Ascending aorta (tissue), 2 donors: Measurements from ENCODE around the gene CAMK2N2. TPM values are rescaled to one million over a fixed set of nuclear protein-coding genes. Genes with fewer than 3 reads are reported as not detected.

Experiments used
- DNase-seq, 2 donors: peaks; one replicate each; pipeline ENCODE4 v3.0.0-alpha.2; 2019; ENCODE audit warnings: low spot score in 2 of 2
- H3K27ac ChIP-seq, 2 donors: fragments of 200-600 bp; sonication (generic); one replicate each; pipeline ENCODE4 v1.5.1; 2016 to 2017; ENCODE audit warnings: mild to moderate bottlenecking in 1 of 2
- H3K27me3 ChIP-seq: fragments of 200-600 bp; sonication (generic); one replicate; pipeline ENCODE4 v1.5.1; 2017
- H3K36me3 ChIP-seq, 2 donors: fragments of 200-600 bp; sonication (generic); one replicate each; pipeline ENCODE4 v1.5.1; 2016
- H3K4me1 ChIP-seq, 2 donors: fragments of 200-600 bp; sonication (generic); one replicate each; pipeline ENCODE4 v1.5.1; 2016 to 2017; ENCODE audit warnings: mild to moderate bottlenecking in 1 of 2
- H3K4me3 ChIP-seq, 2 donors: fragments of 200-600 bp; sonication (generic); one replicate each; pipeline ENCODE4 v1.5.1; 2016 to 2017; ENCODE audit warnings: mild to moderate bottlenecking in 1 of 2
- H3K9me3 ChIP-seq, 2 donors: fragments of 200-600 bp; sonication (generic); one replicate each; pipeline ENCODE4 v1.5.1; 2016
- intact Hi-C: fragments of 100-400 bp; cut with DNase I; formaldehyde crosslinking; loops from one replicate; pipeline ENCODE4 v1.15.1; 2023
- total RNA-seq: library from RNA; depleted of rRNA; stranded (reverse); fragments of >200 nt; gene quantifications from one replicate; pipeline ENCODE4 v1.1.0, GENCODE V29; 2016
- TF ChIP-seq, protein P1 (sequence below), 3 experiments: fragments of 200-600 bp in 2 of 3; fragments of 450-650 bp in 1 of 3; sonication (generic) in 2 of 3; IDR thresholded peaks; one replicate each; pipeline ENCODE4 v1.5.1; 2016 to 2019; ENCODE audit warnings: antibody characterized with exemption in 3 of 3, mild to moderate bottlenecking in 1 of 3, moderate library complexity in 1 of 3

CAMK2N2 gene
- total RNA-seq: not detected

DNA sequence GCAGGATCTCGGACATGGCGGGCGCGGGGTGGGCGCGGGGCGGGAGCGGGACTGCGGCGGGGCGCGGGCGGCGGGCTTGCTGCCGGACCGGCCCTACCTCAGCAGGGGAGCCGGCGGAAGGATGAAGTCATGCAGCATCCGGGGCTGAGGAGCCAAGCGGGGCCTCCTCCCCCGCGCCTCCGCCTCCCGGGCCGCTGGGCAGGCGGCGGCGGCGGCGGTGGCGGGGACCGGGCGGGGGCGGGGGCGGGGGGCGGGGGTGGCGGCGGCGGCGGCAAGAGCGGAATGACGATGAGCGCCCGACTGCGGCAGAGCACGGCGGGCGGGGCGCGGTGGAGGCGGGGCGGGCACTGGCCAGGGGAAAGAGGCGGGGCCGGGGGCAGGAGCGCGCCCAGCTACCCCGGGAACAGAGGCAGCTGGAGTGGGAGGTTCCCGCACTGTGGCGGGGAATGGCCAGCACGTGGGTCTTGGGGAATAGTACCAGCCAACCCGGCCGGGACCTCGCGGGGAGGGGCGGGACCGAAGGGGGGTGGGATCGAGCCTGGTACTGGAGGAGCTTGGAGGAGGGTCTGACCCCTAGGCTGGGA lies at the start of gene CAMK2N2:
CAMK2N2 (minus strand) TSS at position 284 of the 584 bp plus-strand sequence; CDS start at position 16, 268 bp downstream.
- Histone ChIP-seq H3K4me3 (peak within 1 kb of the TSS; percentile 54 to 72), H3K27ac (no peak within 1 kb of the TSS), H3K4me1 (peaks cover 14 to 21% of the 10 kb centered on the region in 2 donors), H3K36me3 (no peaks in the 10 kb centered on the region), H3K9me3 (no peaks in the 10 kb centered on the region), H3K27me3 (peaks cover 26% of the 10 kb centered on the region)
- DNase-seq: no peak
- intact Hi-C loops: no loop called here
- TF ChIP-seq, protein P1, sequence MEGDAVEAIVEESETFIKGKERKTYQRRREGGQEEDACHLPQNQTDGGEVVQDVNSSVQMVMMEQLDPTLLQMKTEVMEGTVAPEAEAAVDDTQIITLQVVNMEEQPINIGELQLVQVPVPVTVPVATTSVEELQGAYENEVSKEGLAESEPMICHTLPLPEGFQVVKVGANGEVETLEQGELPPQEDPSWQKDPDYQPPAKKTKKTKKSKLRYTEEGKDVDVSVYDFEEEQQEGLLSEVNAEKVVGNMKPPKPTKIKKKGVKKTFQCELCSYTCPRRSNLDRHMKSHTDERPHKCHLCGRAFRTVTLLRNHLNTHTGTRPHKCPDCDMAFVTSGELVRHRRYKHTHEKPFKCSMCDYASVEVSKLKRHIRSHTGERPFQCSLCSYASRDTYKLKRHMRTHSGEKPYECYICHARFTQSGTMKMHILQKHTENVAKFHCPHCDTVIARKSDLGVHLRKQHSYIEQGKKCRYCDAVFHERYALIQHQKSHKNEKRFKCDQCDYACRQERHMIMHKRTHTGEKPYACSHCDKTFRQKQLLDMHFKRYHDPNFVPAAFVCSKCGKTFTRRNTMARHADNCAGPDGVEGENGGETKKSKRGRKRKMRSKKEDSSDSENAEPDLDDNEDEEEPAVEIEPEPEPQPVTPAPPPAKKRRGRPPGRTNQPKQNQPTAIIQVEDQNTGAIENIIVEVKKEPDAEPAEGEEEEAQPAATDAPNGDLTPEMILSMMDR (IDR thresholded peaks at IDR 0.05): no peak

DNA sequence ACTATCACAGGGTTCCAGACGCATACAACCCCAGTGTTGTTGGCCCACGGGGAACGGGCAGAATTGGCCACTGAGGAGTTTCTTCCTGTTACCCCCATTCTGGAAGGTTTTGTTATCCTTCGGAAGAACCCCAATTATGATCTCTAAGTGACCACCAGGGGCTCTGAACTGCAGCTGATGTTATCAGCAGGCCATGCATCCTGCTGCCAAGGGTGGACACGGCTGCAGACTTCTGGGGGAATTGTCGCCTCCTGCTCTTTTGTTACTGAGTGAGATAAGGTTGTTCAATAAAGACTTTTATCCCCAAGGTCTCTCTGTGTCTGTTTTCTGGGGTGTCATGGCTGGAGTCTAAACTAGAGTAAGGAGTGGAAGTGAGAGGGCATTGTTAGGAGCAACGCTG lies 47.4 kb upstream of the CAMK2N2 start:
- peaks cover 0 to under 1% of the 10 kb centered on the region in 2 donors for H3K4me1 ChIP-seq
- H3K9me3 ChIP-seq: no peaks in the 10 kb centered on the region
- H3K4me3 ChIP-seq: no peak overlapping the region
- TF ChIP-seq, protein P1 (IDR thresholded peaks at IDR 0.05): no peak
- DNase-seq: no peak
- H3K36me3 ChIP-seq: peaks cover 53 to 55% of the 10 kb centered on the region in 2 donors
- H3K27ac ChIP-seq: no peak overlapping the region
- H3K27me3 ChIP-seq: no peaks in the 10 kb centered on the region
- intact Hi-C loops: no loop called here

DNA sequence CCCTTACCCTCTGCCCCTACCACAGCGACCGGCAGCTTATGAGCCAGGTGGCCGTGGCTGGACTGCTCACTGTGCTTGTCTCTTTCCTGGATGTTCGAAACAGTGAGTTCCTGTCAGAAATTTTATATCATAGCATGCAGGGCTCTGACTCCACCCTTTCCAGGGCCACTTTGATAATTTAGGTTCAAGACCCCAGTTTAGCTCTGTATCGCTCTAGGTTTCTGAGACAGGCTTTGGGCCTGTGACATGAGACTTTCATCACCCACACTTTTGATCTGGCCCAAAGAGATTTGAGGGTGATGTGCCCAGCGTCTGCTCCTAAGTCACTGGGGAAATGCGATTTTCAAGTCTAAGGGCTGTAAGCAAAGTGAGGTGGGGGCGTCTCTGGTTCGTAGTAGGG lies 46.6 kb upstream of the CAMK2N2 start:
- TF ChIP-seq, protein P1 (IDR thresholded peaks at IDR 0.05): no peak

DNA sequence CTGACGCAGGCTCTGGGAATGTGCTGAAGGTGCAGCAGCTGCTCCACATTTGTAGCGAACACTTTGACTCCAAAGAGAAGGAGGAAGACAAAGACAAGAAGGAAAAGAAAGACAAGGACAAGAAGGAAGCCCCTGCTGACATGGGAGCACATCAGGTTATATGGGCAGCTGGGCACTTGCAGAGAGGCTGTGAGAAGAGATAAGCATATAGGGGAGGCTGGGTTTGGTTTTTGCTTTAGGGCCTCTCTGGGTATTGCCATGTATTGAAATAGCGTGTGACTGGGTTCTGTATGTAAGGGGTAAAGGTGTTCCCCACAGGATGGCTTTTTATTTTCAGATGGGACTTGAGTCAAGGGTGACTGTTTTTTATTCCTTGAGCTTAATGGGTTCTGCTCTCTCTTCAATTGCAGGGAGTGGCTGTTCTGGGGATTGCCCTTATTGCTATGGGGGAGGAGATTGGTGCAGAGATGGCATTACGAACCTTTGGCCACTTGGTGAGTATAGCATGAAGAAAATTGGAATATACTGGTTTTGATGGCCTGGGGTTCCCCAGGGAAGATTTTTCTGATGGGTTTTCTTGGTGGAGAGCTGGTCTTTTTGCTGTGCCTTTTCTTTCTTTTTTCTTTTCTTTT lies 45.1 kb upstream of the CAMK2N2 start:
- Histone ChIP-seq H3K27me3 (no peaks in the 10 kb centered on the region), H3K9me3 (no peaks in the 10 kb centered on the region), H3K4me1 (no peaks in the 10 kb centered on the region), H3K36me3 (peaks cover 75 to 78% of the 10 kb centered on the region in 2 donors), H3K27ac (no peak overlapping the region), H3K4me3 (no peak overlapping the region)
- TF ChIP-seq, protein P1 (IDR thresholded peaks at IDR 0.05): no peak
- no peak for DNase-seq
- intact Hi-C loops: no loop called here

More for the DNA sequence above, 46.6 kb upstream of the CAMK2N2 start:
- Histone ChIP-seq H3K9me3 (no peaks in the 10 kb centered on the region), H3K36me3 (peaks cover 61 to 64% of the 10 kb centered on the region in 2 donors), H3K27me3 (no peaks in the 10 kb centered on the region), H3K4me3 (no peak overlapping the region), H3K4me1 (no peaks in the 10 kb centered on the region), H3K27ac (no peak overlapping the region)
- intact Hi-C loops: no loop called here
- no peak for DNase-seq

DNA sequence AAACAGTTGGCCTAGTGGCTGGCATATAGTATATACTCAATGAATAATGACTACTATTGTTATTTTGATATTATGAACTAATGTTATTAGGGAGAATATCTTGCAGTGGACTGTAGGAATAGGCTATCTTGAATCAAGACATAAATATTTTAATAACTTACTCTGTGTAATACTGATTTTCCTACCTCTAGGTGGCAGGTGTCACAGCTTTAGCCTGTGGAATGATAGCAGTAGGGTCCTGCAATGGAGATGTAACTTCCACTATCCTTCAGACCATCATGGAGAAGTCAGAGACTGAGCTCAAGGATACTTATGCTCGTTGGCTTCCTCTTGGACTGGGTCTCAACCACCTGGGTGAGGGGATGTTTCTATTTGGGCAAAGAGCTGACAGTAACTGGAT lies 44.2 kb upstream of the CAMK2N2 start:
- no peak for DNase-seq
- Histone ChIP-seq H3K27me3 (no peaks in the 10 kb centered on the region), H3K4me3 (no peak overlapping the region), H3K9me3 (no peaks in the 10 kb centered on the region), H3K36me3 (peaks cover 82 to 87% of the 10 kb centered on the region in 2 donors), H3K4me1 (no peaks in the 10 kb centered on the region), H3K27ac (no peak overlapping the region)
- intact Hi-C loops: no loop called here
- TF ChIP-seq, protein P1 (IDR thresholded peaks at IDR 0.05): no peak
